ENCODE measurements around the gene NPAS2.

The NPAS2 gene

GRCh38 chr2:100948942-100949811, 129.2 kb downstream of the NPAS2 start:
- no peak for DNase-seq

DNA sequence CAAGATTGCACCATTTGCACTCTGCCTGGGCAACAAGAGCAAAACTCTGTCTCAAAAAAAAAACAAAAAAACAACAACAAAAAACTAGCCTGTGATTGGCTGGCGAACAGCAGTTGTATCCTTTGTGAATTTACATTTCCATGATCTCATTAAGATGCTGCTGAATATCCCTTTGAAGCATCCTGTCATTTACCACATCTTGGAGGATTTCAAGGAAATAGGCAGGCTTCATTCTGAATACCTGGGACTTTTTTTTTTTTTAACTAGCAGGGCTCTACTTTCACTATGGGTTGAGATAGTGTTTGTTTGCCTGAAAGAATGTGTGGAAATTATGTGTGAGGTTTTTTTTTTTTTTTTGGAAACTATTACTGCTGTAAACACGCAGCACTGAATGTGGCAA, 132.6 kb downstream of the NPAS2 start:
- no peak for DNase-seq

DNA sequence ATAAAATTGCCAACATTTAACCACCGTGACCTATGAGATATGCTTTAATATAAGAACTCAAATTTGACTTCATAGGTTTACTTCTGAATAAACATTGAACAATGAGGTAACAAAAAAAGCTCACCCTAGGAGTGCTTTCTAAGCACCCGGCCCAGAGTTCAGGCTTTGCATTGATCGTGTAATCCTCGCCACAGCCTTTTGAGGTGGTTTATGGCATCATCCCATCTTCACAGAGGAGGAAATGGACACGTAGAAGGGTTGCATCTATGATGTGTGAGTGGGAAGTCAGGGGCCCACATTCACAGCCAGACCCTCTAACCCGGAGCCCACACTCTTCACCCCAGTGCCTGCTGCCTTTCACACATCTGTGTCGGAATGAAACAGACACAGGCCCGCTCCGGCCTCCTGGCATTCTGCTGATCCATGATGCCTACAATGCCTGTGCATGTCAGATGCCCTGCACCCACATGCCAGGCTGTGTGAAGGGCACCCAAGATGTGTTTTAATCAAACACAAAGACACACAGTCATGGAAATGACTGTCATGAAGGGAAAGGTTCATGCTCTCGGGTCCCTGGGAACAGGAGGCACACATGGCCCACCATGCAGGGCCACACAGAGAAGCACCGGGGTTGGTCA, 133.6 kb downstream of the NPAS2 start:
- no peak for DNase-seq

- no peak for DNase-seq
Measured at GRCh38 chr2:100954044-100954420, 134.1 kb downstream of the NPAS2 start.

- no peak for DNase-seq
Measured at GRCh38 chr2:100955226-100955625, 135.3 kb downstream of the NPAS2 start.

DNA sequence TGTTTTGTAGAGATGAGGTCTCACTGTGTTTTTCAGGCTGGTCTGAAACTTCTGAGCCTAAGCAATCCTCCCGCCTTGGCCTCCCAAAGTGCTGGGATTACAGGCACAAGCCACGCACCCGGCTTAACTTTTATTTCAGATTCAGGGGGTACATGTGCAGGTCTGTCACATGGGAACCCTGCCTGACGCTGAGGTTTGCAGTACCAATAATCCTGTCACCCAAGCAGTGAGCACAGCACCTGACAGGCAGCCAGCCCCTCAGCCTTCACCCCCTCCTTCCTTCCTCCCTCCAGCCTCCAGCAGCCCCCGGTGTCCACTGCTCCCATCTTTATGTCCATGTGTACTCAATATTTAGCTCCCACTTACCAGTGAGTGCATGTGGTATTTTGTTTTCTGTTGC, 136.1 kb downstream of the NPAS2 start:
- no peak for DNase-seq

- DNase-seq, result no peak
Measured at GRCh38 chr2:100957996-100958653, 138.2 kb downstream of the NPAS2 start.

GRCh38 chr2:100959225-100959880, 139.4 kb downstream of the NPAS2 start:
- no peak for DNase-seq

- no peak for DNase-seq
Measured at GRCh38 chr2:100960688-100961087, 140.7 kb downstream of the NPAS2 start.

GRCh38 chr2:100962366-100963025, 142.6 kb downstream of the NPAS2 start:
- no peak for DNase-seq

- no peak for DNase-seq
Measured at GRCh38 chr2:100963026-100963375, 143.1 kb downstream of the NPAS2 start.

- no peak for DNase-seq
Measured at GRCh38 chr2:100964222-100964621, 144.3 kb downstream of the NPAS2 start.

- no peak for DNase-seq
Measured at GRCh38 chr2:100964681-100965169, 144.8 kb downstream of the NPAS2 start.

- DNase-seq, result no peak
Measured at GRCh38 chr2:100965596-100965995, 145.7 kb downstream of the NPAS2 start.

DNA sequence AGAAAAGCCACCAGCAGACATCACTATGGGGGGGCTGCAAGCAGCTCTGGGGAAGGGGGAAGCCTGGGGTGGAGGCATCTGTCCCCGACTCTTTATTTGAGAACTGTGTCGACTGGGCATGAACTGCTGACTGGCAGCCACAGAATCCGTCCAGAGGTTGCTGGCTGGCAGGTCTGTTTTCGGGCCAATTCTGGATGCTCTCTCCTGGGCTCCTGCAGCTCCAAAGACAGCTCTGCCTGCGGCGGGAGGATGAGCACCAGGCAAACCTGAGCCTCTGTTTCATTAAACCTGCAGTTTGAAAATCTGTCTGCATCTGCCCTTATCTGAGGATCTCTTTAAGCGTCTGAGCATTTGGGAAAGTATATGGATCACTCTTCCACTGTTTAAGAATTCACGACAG, 147.8 kb downstream of the NPAS2 start:
- no peak for DNase-seq

GRCh38 chr2:100968146-100969145, 148.5 kb downstream of the NPAS2 start:
- no peak for DNase-seq

DNA sequence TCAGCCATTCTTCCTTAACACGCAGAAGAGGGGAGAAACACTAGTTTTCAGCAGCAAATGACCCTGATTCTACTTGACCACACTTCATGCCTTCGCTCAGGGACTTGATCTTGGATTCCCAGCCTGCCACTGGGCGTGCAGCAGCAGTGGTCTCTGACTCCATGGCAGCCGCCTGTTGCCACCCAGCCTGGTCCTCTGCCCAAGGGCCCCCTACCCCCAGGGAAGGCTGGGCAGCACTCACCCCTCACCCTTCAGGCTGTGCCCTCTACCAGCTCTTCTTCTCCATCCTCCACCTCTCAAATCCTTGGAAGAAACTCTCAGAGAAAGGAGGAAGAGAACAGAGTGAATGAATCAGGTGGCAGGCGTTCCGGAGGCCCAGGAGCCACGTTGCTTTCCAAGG, 150.1 kb downstream of the NPAS2 start:
- DNase-seq, result no peak

GRCh38 chr2:100971221-100971620, 151.3 kb downstream of the NPAS2 start:
- DNase-seq, result no peak

DNA sequence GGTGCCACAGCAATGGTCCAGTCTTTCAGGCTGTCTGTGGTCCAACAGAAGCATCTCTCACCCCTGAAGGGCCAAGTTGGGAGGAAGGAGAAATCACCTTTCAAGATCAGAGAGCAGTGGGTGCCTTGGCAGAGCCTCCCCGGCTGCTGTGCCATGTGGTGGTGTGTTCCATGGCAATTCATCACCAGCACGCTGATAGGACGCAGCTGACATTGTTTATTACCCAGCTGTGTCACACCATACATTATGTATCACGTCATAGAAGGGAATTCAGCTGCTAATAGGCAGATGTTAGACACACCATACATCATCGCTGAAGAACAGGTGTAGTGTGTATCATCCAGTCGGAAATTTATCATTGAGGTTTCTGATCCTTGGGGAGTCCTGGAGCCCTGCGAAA, 152.5 kb downstream of the NPAS2 start:
- no peak for DNase-seq

DNA sequence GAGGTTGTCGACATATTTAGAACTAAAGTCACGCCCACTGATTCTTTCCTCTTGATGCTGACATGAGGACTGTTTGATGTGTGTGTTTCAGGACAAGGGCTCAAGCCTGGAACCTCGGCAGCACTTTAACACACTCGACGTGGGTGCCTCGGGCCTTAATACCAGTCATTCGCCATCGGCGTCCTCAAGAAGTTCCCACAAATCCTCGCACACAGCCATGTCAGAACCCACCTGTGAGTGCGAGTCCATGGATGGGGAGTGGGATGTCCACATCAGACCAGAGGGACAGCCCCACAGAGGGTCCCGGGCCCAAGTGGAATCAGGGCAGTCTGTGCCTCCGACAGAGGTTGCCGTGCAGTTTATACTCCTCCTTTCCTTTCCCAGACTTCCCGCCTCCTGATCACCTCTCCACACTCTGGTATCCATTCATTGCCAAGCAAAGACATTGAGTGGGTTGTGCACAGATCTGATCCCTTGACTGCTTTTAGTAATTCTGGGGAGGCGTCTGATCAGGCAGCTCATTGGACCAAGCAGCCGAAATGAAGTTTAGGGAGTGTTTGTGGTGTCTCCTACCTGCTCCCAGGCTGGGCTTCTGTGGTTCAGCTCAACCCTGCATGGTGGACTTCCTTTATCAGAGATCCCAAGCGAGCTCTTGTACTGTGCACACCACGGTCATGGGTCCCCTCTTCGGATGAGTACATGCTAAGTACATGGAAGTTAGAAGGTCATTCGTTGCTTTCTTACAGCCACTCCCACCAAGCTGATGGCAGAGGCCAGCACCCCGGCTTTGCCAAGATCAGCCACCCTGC, 155.0 kb downstream of the NPAS2 start:
- DNase-seq, result no peak

DNA sequence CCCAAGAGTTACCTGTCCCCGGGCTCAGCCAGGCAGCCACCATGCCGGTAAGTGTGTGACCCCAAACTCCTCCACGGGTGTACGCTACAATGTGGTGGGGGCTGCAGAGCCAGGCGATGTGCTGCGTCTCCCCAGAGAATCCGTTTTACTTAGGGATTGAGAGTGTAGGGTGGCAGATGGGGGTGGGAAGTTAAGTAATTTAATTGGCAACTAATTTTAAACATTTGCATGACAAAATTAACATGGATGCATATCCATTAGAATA, 155.5 kb downstream of the NPAS2 start:
- DNase-seq, result no peak

All from DMS79 treated with DMSO at 0.1 percent for 48 hours (cell line).